Ureter (tissue), 1 donor: ENCODE data around the gene GMPPA. TPM values are rescaled to one million over a fixed set of nuclear protein-coding genes. Genes with fewer than 3 reads are reported as not detected.

ENCODE experiments used
- DNase-seq: peaks from one replicate; pipeline ENCODE4 v3.0.0-alpha.2; 2020; ENCODE audit warnings: low spot score
- total RNA-seq: library from RNA; stranded (reverse); gene quantifications from one replicate; pipeline ENCODE4 v1.2.4, GENCODE V29; 2023
- donor health status: DM: yes; HTN: yes; CAD: no.

The GMPPA gene
- total RNA-seq, 1 donor from 2014 or later, result 31.9 TPM

GRCh38 chr2:219521066-219521880 is 22.6 kb downstream of the GMPPA start:
- no peak for DNase-seq

GRCh38 chr2:219522111-219523030 is 23.7 kb downstream of the GMPPA start:
- no peak for DNase-seq

- DNase-seq, result no peak
Measured at GRCh38 chr2:219523031-219523671, 24.5 kb downstream of the GMPPA start.

GRCh38 chr2:219524817-219525216 is 26.1 kb downstream of the GMPPA start:
- DNase-seq, result no peak

- DNase-seq, result no peak
Measured at GRCh38 chr2:219525533-219526232, 27.0 kb downstream of the GMPPA start.

GRCh38 chr2:219526320-219527075 is 27.8 kb downstream of the GMPPA start:
- no peak for DNase-seq

GRCh38 chr2:219527076-219527394 is 28.3 kb downstream of the GMPPA start:
- no peak for DNase-seq

- no peak for DNase-seq
Measured at GRCh38 chr2:219527472-219527871, 28.8 kb downstream of the GMPPA start.

GRCh38 chr2:219530048-219530963 is 31.6 kb downstream of the GMPPA start:
- peak; percentile 91 for DNase-seq

- DNase-seq, result no peak
Measured at GRCh38 chr2:219531639-219532377, 33.1 kb downstream of the GMPPA start.

GRCh38 chr2:219532378-219532649 is 33.6 kb downstream of the GMPPA start:
- DNase-seq, result no peak

GRCh38 chr2:219533930-219534661 is 35.4 kb downstream of the GMPPA start:
- DNase-seq, result no peak

- no peak for DNase-seq
Measured at GRCh38 chr2:219536425-219536824, 37.7 kb downstream of the GMPPA start.

GRCh38 chr2:219536967-219537366 is 38.3 kb downstream of the GMPPA start:
- no peak for DNase-seq

- no peak for DNase-seq
Measured at GRCh38 chr2:219537657-219538488, 39.2 kb downstream of the GMPPA start.

GRCh38 chr2:219538504-219538951 is 39.8 kb downstream of the GMPPA start:
- no peak for DNase-seq

- DNase-seq, result no peak
Measured at GRCh38 chr2:219538956-219539788, 40.5 kb downstream of the GMPPA start.
